Mesenteric fat pad (tissue), 1 donor: ENCODE data around the gene HOXA3. TPM values are rescaled to one million over a fixed set of nuclear protein-coding genes. Genes with fewer than 3 reads are reported as not detected.

ENCODE experiments used
- DNase-seq: peaks from one replicate; pipeline ENCODE4 v3.0.0-alpha.2; 2020; ENCODE audit warnings: low spot score
- total RNA-seq: library from RNA; stranded (reverse); fragmentation: NEBNext Ultra II Directional; extraction: Animal tissue kit (Norgen Biotek cat#: 25700); gene quantifications from one replicate; pipeline ENCODE4 v1.2.1, GENCODE V29; 2021
- donor health status: DM: yes; HTN: yes; CAD: no.

The HOXA3 gene
- total RNA-seq, 1 donor from 2014 or later, result 5.8 TPM

DNA sequence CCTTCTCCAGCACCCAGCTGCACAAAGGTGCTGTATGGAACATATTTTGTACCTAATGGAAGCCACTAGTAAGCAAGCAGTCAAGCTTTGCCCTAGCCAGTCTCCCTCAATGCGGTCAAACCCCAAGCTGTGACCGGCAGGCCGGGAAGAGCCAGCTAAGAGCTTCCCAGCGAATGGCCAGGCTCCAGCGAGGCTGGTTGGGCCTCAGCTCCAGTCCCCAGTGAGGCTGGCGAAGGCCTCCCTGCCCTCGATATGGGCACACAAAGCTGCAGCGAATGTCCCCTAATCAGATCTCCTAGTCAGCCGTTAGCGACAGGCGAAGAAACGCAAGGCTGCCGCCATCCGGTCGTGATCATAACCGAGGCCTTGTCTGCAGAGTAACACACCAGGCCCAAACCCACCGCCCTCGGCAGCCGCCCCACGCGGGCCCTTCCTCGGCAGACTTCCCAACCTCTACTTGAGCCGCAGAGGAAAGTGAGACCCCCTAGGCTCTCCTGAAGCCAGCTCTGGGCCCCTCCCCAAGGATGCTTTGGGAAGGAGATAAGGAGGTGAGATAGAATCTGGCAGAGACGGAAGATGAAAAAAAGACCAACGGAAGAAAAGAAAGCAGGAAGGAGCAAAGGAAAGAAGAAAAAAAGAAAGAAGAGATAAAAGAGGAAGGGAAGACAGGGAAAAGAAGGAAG is 16.0 kb upstream of the HOXA3 start:
- no peak for DNase-seq

DNA sequence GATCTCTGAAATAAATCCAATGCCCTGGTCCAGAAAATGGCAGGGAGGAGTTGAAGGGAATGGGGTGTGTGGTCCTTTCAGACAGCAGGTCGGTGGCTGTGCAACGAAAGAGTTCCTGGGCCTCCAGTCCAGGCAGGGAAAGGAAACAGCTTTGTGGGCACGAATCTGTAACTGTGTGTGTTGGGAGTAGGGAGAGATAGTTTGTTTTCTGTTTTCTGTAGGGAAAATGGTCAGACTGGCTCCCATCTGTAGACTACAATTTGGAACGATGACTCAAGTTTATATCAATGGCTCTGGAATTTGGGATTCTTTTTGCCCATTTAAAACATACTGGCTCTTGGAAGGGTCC is 15.5 kb upstream of the HOXA3 start:
- no peak for DNase-seq

DNA sequence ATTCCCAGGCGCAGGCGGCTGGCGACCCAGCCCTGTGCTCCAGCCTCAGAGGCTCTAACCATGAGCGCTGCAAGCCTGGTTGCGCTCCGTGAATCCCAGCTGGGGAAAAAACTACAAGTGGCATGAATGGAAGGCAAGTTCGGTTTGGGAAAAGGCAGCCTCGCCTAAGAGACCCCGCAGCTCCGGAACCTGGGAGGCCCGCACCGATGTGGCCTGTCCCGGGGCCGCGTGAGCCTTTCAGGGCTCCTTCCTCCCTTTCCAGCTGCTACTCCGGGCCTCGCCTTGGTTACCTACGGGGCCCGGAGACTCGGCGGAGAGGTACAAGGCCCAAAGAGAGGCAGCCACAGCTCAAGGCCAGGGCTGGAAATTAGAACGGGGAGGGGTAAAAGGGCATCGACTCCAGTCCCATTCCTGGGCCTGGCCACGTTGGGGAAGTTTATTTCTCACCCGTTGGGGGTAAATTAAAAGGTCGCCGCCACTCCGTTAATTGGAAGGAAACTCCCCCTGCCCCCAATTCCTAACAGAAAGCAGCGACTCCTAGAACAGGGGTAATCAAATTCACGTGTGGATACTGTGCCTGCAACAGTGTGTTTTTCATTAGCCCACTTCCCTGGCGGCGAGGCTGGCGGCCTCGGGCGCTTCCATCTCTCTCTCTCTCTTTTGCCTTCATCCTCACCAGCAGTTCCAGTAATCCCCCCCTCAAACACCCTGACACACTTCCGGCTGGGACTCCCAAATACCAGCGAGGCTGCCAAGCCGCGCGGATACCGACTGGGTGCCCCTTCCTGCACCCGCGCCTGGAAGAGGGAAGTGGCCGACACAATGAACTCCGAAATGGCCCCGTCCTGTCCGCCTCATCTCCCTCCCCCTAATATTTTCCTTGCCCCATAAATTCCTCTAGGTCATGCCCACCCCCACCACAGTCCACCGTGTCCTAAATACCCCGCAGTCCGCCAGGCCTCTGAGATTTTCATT is 14.4 kb upstream of the HOXA3 start:
- no peak for DNase-seq

DNA sequence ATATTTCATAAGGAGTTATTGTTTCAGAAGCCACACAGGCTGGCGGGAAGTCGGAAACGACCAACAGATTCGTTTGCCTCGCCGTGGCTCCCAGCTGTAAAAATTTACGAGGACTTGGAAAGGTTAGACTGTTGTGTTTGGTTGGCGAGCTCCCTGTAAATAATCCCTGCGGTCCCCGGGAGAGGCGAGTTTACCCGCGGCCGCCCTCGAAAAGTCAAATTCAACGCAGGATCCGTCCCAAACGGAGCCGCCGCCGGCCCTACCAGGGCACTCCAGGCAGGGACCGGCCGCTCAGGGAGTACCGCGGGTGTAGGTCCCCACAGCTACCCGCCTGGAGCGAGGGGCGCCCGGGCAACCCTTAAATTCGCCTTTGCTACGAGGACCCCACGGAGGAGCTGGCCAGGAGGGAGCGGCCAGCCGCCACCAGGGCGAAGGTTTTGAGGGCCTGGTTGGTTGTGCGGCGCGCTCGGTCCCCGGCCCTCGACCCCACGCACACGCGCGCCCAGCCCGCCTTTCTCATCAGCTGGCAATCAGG is 13.7 kb upstream of the HOXA3 start:
- DNase-seq, result no peak

DNA sequence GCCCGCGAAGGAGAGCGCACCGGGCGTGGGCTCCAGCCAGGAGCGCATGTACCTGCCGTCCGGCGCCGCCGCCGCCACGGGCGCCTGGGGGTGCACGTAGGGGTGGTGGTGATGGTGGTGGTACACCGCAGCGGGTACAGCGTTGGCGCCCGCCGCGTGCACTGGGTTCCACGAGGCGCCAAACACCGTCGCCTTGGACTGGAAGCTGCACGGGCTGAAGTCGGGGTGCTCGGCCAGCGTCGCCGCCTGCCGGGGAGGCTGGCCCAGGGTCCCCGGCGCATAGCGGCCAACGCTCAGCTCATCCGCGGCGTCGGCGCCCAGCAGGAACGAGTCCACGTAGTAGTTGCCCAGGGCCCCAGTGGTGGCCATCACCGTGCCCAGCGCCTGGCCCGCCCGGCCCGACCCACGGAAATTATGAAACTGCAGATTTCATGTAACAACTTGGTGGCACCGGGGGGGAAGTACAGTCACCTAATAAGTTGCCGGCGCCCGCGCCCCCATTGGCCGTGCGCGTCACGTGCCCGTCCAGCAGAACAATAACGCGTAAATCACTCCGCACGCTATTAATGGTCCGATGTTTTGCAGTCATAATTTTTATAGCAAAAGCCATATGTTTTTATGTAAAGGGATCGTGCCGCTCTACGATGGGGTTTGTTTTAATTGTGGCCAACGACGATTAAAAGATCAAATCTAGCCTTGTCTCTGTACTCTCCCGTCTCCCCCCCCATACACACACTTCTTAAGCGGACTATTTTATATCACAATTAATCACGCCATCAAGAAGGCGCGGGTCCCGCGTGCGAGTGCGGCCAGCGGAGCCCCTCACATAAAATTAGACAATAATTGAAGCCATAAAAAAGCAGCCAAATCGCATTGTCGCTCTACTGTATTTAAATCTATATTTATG is 13.0 kb upstream of the HOXA3 start, which contains the start of gene HOXA9:
Gene HOXA9, minus strand, starts transcription at position 449 of the 907 bp plus-strand sequence. Its CDS starts 80 bp downstream, at position 369.
- no peak for DNase-seq

DNA sequence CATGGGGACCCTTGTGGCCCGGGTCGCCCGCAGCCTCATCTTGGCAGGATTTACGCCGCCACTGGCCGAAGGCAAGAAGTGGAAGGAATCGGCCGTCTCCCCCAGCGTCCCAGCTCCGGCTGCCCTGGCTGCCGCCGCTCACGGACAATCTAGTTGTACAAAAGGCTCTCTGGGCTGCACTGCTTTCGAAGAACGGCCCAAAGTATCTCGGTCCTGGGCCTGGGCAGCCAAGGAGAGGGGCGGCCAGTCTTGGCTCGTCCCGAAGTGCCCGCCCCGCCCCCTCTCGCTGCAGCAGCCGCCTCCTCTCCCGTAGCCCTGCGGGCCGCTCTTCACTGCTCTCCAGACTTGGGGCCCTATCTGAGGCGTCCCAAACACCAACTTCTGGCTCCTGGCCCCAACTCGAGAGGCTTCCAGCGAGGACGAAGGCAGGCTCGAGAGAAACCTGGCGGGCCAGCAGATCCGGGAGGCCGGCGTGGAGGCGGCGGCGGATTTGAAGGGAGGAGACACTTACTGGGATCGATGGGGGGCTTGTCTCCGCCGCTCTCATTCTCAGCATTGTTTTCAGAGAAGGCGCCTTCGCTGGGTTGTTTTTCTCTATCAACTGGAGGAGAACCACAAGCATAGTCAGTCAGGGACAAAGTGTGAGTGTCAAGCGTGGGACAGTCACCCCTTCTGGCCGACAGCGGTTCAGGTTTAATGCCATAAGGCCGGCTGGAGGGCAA is 12.1 kb upstream of the HOXA3 start:
- no peak for DNase-seq

DNA sequence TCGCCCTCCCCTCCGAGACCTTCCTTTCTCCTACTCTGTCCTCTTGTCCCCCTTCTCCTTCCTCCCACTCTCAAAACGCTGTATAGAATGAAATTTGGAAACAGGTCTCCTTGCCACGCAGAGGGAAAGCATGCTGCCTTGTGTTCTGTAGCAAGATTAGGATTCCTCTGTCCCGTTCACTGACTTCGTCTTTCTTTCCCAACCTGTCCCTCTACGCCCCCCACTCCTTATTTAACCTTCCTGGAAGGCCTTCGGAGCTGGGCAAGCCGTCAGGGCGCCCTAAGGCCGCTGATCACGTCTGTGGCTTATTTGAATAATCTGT is 11.6 kb upstream of the HOXA3 start:
- DNase-seq, result no peak

DNA sequence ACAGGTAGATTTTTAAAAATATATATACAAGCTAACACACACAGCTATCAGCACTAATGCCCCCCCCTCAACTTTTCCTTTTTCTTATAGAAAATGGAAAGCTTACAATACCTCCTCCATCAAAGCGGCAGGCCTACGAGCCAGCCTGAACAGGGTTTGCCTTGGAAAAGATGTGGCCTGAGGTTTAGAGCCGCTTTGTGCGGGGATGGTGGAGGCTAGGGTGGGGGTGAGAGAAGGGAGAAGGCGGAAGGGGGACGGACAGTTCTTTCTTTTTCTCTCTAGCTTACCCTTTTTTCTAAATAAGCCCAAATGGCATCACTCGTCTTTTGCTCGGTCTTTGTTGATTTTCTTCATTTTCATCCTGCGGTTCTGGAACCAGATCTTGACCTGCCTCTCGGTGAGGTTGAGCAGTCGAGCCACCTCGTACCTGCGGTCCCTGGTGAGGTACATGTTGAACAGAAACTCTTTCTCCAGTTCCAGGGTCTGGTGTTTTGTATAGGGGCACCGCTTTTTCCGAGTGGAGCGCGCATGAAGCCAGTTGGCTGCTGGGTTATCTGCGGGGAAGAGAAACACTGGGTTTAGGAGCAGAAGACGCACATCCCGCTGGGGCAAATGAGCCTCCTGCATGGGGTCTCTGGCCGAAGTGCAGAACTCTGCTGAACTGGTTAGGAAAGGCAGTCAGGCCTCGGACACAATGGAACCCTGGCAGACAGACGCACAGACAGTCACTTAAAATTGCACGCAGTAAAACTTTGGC is 11.1 kb upstream of the HOXA3 start:
- DNase-seq, result no peak

DNA sequence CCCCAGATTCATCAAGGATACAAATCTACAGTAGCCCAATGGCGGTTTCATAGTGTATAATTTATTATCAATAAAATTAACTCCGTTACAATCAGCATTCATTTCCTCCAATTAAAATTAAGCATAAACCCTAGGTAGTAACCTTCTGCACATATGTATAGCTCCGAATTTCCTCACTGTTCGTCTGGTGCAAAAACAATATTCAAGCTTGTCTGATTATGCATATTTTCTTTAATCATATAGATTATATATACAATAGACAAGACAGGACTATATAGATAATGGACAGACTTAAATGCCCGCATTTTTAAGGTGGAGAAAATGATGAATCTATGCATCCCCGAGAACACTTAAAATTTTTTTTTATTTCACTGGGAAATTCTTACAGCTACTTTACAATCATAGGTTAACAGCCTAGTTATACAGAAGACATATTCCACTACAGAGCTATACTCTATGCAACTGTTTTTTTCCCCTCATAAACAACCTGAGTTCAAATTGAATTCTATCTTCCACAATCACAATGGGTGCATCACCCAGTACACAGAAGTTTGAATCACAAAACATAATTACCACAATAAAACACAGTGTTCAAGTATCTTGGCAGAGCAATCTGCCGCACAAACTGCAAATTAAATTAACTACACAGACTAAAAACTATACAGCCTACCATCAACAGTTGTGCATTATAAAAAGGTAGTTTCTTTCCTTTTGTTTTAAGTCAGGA is 10.3 kb upstream of the HOXA3 start:
- DNase-seq, result no peak

DNA sequence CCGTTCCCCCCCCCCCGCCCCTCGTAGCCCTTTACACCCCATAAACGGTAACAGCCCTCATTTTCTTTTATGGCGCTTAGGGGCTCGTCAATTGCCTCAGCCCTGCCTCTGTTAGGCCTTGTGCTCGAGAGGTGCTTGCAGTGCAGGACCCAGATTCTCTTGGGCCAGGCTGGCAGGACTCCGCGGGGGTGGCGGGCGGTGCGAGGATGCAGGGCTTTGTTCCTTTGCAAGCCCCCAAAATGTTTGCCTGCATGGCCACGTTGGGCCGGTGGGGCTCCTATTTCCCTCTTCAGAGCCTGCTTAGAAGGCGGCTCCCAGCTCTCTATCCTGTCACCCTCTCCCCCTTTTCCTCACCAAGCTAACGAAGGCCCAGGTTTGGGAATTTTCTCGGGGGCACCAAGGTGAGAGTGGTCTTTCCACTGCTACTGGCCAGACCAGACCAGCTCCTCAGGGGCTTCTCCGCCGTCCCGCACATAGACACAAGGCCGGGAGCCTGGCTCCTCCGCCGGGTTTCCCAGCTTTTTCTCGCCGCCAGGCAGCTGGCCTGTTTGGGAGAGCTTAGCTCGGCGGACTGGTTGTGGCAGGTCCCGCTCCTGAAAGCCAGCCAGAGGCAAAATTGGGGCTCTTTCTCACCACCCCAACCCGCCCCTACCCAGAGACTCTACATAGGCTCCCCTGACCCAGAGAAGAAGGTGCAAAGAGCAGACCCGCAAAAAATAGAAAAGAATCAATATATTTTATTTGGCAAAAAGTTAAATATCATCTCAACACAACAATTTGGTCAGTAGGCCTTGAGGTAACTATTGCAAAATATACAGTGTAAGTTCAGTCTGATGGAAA is 9.6 kb upstream of the HOXA3 start:
- peak; percentile 47 for DNase-seq

DNA sequence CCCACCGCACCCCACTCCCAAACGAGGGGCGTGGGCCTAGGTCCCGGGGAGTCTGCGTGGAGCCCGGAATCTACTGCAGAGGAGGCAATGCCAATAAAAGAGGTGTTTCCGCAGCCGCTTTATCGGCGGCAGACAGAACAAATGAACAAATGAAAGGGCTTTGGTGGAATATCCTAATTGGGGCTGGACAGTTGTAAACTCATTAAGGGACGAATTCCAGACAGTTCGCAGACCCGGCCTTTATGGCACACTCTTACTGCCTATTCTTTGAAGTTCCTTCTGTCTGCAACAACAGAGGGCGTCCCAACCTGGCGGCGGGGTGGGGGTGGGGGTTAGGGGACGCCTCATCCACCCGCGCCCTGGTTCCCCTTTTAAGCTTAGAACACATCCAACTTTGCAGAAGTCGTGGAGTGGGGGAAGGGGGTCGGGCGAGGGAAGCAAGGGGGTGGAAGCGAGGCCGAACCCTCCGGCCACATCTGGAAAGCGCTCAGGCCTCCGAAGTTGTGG is 8.9 kb upstream of the HOXA3 start:
- DNase-seq, result no peak

DNA sequence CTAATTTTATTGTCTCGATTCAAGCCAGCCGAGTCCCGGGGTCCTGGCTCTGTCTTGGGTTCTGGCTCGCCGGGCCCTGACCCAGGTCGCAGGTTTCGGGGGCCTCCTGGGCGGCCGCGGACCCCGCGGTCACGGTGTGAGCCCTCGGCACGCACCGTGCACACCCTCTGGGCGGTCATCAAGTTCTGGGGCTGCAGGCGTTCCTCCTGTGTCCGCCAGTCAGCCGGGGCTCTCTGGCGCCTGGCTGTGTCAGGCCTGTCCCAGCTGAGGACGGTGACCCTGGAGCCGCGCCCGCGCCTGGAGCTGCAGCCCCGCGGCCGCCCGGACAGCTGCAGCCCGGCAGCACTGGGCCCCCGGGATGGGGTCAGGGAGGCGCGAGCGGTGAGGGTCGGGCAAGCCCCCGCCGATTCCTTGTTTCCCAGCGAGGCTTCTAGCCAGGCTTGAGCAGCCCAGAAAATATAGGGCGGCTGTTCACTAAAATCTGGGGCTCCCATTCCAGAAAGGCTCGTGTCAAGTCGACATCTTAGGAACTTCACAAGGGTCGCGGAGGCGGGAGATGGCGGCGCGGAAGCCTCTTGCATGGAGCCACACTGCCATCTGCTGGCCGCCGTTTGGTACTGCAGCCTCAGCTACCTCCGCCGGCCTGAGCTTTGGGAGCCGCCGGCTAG is 8.3 kb upstream of the HOXA3 start:
- no peak for DNase-seq

DNA sequence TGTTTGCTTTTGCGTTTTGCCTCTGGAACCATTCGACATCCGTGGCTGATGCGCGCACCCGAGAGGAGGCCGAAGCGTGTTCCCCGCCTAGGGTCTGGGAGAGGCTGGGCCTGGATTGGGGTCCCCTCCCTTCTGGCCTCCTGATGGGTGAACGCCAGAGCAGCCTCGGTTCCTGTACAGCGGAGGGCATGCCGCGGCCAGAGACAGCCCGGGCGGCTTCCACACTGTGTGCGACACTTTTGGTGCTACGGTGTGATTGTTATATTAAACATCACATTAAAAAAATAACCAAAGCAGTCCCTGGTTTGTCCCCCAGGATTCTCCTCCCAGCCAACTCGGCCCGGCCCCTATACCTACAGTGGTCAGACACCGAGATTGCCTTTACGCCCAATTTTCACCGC is 7.8 kb upstream of the HOXA3 start:
- DNase-seq, result peak; percentile 89

DNA sequence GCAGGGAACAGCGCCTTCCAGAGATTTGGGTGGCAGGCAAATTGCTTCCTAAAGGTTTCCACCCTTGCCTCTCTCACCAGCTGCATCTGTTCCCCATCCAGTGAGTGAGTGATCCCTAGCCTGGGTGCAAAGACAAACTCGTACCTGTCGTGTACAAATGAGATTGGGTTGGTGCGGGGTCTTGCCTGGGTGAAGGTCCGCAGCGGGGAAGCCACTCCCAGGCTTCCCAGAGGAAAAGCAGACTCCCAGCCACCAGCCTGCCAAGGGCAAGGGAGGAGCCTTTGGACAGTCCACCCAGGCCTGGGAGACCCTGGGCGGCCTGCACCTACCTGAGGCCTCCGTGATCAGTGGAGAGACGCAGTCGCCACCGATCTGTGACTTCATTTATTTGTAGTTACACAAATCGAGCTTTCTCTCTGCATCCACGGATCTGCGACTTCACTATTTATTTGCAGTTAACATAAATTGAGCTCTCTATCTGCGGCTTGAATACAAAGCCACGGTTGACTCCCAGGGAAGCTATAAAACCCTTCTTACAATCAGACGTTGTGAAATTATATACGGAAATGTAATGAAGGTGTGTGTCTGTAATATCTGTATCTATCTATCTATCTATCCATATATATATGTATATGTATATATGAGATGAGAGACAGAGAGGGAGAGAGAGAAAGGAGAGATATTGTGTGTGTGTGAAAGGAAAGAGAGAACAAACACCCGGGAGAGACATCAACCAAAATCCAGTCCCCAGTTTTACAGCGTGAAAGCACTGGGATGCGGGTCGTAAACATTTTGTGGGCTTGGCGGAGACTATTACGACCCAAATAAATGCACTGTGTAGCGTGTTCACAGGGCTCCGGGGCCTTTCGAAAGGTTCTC is 7.1 kb upstream of the HOXA3 start:
- peak; percentile 39 for DNase-seq

DNA sequence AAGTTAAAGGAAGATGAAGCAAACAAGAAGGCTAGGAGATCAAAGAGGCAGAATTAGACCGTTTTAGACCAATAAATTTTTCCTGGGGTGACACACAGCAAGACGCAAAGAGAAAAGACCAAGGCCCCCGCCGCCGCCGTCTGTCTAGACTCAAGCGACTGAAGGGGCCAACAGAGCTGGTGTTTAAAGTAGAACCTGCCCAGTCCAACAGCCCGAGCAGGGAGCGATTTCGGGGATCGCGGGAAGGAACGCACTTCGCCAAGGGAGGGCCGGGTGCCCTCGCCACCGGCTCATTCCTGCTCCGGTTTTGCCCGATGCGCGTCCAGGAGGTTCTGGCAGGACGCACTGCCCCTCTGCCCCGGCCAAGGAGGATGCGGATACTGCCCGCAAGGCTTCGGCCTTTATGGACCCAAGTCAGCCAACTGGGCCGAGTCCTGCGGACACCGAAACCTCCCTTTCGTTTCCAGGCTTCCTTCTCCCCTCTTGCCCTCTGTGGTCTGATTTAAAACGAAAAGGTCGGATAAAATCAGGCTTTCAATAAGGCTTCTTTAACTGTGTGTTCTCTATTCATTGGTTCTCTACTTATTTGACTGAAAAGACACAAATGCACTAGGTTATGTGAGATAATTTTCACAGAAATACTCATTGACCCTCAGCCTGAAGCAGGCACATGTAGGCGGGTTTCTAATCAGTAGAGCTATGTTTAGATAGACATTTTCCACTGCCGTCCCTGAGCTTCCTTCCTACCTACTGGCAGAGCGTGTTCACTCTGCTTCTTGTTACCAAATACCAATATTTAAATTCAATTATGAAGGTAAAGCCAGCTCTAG is 6.3 kb upstream of the HOXA3 start:
- DNase-seq, result peak; percentile 87
